Epithelial cell of proximal tubule (primary cell): ENCODE measurements around the gene CPNE2. TPM values are rescaled to one million over a fixed set of nuclear protein-coding genes. Genes with fewer than 3 reads are reported as not detected.

Source experiments
- DNase-seq: peaks from one replicate; pipeline ENCODE4 v3.0.0-alpha.2; 2011; ENCODE audit warnings: low read depth
- H3K4me3 ChIP-seq: 2 replicates; pipeline ENCODE4 v1.5.1; 2011; ENCODE audit warnings: low read depth, mild to moderate bottlenecking, low read length
- total RNA-seq: library from RNA; depleted of rRNA; stranded (reverse); fragments of >200 nt; gene quantifications from 2 replicates; pipeline ENCODE4 v1.2.3, GENCODE V29; 2015
- TF ChIP-seq, protein P1 (sequence below): conservative IDR thresholded peaks from 2 replicates; pipeline ENCODE4 v1.5.1; 2012; ENCODE audit warnings: low read depth, mild to moderate bottlenecking, low read length

Gene CPNE2
- total RNA-seq, 1 donor from 2014 or later: 44.9 TPM

DNA sequence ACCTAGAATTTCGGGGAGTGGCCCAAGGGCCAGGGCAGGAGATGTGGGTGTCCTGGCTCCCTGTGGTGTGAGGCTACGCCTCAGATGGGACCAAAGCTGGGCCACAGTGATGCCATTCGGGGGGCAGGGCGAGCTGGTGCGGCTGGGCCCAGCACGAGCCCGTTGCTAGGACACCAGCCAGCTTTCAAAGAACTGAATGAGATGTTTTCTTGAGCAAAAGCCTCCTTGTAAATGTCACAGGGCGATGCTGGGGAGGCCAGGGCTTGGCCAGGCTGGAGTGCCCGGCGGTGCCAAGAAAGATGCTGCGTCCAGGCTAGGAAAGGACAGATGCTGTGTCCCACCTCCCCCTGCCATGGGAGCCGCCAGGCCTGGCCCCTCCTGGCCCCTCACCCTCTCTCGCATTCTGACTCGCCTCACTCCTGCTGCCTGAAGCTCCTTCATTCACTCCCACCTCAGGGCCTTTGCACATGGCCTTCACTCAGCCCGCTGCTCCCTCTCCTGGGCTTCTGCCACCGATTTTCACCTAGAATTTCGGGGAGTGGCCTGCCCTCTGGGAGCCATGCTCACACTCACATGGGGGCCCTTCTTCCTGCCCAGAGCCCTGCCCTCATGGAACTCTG is 39.1 kb downstream of the CPNE2 start:
- DNase-seq: no peak
- no peak overlapping the region for H3K4me3 ChIP-seq
- TF ChIP-seq, protein P1, sequence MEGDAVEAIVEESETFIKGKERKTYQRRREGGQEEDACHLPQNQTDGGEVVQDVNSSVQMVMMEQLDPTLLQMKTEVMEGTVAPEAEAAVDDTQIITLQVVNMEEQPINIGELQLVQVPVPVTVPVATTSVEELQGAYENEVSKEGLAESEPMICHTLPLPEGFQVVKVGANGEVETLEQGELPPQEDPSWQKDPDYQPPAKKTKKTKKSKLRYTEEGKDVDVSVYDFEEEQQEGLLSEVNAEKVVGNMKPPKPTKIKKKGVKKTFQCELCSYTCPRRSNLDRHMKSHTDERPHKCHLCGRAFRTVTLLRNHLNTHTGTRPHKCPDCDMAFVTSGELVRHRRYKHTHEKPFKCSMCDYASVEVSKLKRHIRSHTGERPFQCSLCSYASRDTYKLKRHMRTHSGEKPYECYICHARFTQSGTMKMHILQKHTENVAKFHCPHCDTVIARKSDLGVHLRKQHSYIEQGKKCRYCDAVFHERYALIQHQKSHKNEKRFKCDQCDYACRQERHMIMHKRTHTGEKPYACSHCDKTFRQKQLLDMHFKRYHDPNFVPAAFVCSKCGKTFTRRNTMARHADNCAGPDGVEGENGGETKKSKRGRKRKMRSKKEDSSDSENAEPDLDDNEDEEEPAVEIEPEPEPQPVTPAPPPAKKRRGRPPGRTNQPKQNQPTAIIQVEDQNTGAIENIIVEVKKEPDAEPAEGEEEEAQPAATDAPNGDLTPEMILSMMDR: no peak

DNA sequence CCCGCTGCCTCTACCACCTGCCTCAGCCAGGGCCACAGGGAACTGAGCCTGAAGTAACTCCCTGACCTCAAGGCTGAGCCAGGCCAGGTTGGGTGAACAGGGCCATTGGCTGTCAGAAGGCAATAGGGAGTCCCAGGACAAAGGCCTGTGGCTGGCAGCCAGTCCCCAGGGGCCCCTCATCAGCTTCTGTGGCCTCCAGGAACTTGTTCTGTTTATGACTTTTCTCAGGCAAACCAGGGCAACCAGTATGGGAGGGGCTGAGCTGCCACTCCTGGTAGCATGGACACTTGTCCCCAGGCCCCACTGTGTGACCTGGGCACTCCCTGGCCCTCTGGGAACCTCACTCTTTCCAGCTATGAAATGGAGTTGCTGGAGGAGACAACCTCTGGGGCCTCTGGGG is 40.1 kb downstream of the CPNE2 start:
- DNase-seq: no peak
- H3K4me3 ChIP-seq: no peak overlapping the region
- TF ChIP-seq, protein P1: no peak

DNA sequence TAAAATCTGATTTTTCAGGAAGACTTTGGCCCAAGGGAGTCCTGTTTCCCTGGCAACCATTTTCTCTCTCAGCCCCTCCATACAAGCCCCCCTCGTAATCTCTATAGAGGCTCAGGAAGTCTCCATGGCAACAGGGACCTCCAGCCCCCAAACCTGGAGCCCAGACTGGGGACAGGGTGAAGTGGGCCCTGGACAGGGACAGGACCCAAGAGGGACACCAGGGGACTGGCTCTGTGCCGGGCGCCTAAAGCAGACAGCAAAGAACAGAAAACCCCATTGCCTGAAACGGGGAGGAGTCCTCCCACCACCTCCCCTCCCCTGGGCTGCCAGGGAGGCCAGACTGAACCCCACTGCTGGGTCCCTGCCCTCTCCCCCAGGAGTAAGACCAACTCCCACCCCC is 40.6 kb downstream of the CPNE2 start:
- DNase-seq: no peak
- TF ChIP-seq, protein P1: no peak
- H3K4me3 ChIP-seq: no peak overlapping the region

DNA sequence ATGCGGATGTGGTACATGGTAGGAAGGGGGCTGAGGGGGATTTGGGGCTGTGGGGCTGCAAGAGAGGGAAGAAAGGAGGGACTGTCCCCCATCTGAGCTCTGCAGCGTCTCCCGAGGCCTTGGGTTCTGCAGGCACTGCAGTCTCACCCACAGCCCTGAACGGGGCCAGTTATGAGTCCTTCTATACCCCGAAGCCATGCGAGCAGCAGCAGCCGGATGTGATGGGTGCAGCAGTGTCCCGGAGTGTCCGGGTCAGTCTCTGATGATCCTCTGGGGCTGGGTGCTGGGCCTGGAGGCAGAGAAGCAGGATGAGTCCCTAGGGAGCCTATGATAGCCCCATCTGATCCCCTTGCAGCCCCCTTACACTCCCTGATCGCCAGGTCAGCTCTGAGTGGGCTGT is 41.5 kb downstream of the CPNE2 start:
- no peak overlapping the region for H3K4me3 ChIP-seq
- DNase-seq: no peak
- TF ChIP-seq, protein P1: no peak

DNA sequence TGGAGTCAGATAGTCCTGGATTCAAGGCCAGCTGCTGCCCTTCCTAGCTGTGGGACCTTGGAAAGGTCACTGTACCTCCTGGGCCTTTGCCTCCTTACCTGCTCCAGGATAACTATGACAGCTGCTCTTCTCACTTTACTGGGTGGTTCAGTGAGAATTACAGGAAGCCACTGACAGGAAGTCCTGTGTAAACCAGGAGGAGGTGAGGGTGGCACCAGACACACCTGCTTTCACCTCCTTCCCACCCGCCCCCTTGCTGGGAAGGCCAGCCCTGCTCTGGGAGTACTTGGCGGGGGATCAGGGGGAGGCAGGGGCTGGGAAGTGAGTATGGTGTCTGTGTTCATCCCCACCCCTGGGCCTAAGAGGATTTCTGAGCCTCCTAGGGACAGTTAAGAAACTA is 42.6 kb downstream of the CPNE2 start:
- DNase-seq: no peak
- TF ChIP-seq, protein P1: no peak
- H3K4me3 ChIP-seq: no peak overlapping the region

DNA sequence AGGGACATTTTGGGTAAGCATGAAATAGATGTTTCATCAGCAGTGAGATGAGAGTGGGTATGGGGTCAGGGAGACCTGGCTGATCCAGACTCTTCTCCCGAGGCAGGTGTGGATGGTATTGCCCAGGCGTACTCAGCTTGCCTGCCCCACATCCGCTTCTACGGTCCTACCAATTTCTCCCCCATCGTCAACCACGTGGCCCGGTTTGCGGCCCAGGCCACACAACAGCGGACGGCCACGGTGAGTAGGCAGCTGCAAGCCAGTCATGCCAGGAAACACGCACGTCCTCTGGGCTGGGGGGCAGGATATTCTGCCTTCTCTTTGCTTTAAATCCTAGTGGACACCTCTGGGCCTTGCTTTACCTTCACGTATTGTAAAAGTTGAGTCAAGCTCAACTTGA is 44.7 kb downstream of the CPNE2 start:
- H3K4me3 ChIP-seq: no peak overlapping the region
- TF ChIP-seq, protein P1: no peak
- no peak for DNase-seq

DNA sequence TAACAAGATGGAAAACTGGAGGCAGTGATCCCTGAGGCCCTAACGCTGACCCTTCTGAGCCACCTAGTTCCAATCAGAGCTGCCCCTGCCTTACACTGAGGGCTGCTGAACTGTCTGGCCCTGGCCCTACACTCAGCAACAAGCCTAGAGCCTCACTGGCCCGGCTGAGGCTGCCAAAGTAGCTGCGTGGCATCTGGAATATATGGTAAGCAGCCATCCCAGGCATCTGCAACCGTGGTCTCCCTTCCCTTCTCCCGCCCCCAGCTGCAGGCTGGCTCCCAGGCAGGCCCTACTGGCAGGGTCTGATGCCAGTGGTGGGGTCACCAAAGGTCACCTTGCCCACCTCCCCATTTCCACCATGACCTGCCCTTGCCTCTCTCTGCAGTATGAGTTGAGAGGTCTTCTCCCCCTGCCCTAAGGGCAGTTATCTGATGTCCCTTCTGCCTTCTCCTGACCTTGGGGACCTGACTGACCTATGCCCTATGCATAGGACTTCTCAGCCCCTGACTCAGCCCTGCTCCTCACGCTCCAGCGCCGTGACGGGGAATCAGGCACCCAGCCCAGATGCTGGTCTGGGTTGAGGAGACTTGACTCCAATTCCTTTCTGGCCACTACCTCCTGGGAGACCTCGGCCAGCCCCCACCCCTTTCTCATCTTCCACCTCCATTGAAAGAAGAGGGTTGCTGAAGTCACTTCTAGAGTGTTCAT is 45.3 kb downstream of the CPNE2 start:
- TF ChIP-seq, protein P1: no peak
- DNase-seq: no peak
- no peak overlapping the region for H3K4me3 ChIP-seq
